ENCODE data around the gene ANKRD31.

- no peak for TF ChIP-seq CTCF (conservative IDR thresholded peaks at IDR 0.05; ENCODE audit: low read length)
- no peak for TF ChIP-seq EZH2phosphoT487 (IDR thresholded peaks at IDR 0.05; ENCODE audit: borderline replicate concordance, low read depth, low read length)
Observed at GRCh38 chr5:75048457-75048953, 188.2 kb downstream of the ANKRD31 start.
